Progenitor cell of endocrine pancreas (in vitro differentiated cells): ENCODE data around the gene RABL6. TPM values are rescaled to one million over a fixed set of nuclear protein-coding genes. Genes with fewer than 3 reads are reported as not detected.
"Not testable (repeated sequence)": the region's sequence is repeated elsewhere in the genome, so short reads cannot be mapped to it uniquely, and the experiment has no call there.

Experiments
- DNase-seq: peaks from one replicate; pipeline ENCODE4 v3.0.0; 2021; ENCODE audit warnings: low spot score; ENCODE audit not compliant: unreplicated experiment
- H3K27ac Mint-ChIP-seq: 2 replicates; pipeline ENCODE4 v1.8.0; 2021; ENCODE audit warnings: mild to moderate bottlenecking, moderate library complexity, mixed read lengths
- H3K27me3 Mint-ChIP-seq: 2 replicates; pipeline ENCODE4 v1.8.0; 2021; ENCODE audit warnings: mixed read lengths
- H3K36me3 Mint-ChIP-seq: 2 replicates; pipeline ENCODE4 v1.8.0; 2022; ENCODE audit warnings: mixed read lengths; ENCODE audit not compliant: insufficient read depth
- H3K4me1 Mint-ChIP-seq: 2 replicates; pipeline ENCODE4 v1.8.0; 2021; ENCODE audit warnings: low read depth, mixed read lengths
- H3K4me3 Mint-ChIP-seq: 2 replicates; pipeline ENCODE4 v1.8.0; 2021; ENCODE audit warnings: low read depth, mild to moderate bottlenecking, moderate library complexity, mixed read lengths
- H3K9me3 Mint-ChIP-seq: 2 replicates; pipeline ENCODE4 v1.8.0; 2021; ENCODE audit warnings: low read depth, mixed read lengths
- CTCF ChIP-seq: fragments of 200-600 bp; sonication (generic); IDR thresholded peaks from one replicate; pipeline ENCODE4 v1.5.0; 2021; ENCODE audit warnings: antibody characterized with exemption, mild to moderate bottlenecking; ENCODE audit not compliant: unreplicated experiment
- total RNA-seq: library from RNA; stranded (reverse); gene quantifications from 2 replicates; pipeline ENCODE4 v1.2.1, GENCODE V29; 2021

The RABL6 gene
- total RNA-seq, 1 donor from 2014 or later, result 129 TPM

GRCh38 chr9:136865041-136865767 lies 57.5 kb downstream of the RABL6 start:
- DNase-seq, result no peak
- TF ChIP-seq CTCF, result no peak
- peaks cover 12% of the 10 kb centered on the region for H3K9me3 Mint-ChIP-seq
- H3K4me1 Mint-ChIP-seq, result peaks cover 3% of the 10 kb centered on the region
- H3K4me3 Mint-ChIP-seq, result peak overlapping the region; percentile 82
- H3K27ac Mint-ChIP-seq, result peak overlapping the region; percentile 93
- H3K27me3 Mint-ChIP-seq, result no peaks in the 10 kb centered on the region
- H3K36me3 Mint-ChIP-seq, result peaks cover 15% of the 10 kb centered on the region

- Mint-ChIP-seq H3K36me3 (peaks cover 15% of the 10 kb centered on the region), H3K9me3 (peaks cover 12% of the 10 kb centered on the region), H3K4me1 (peaks cover 3% of the 10 kb centered on the region)
Measured at GRCh38 chr9:136865768-136866103, 58.0 kb downstream of the RABL6 start.

GRCh38 chr9:136866898-136867421 lies 59.2 kb downstream of the RABL6 start:
- H3K27ac Mint-ChIP-seq, H3K4me1 Mint-ChIP-seq, H3K27me3 Mint-ChIP-seq, DNase-seq: not testable (repeated sequence)
- H3K9me3 Mint-ChIP-seq, result peaks cover 12% of the 10 kb centered on the region
- H3K4me3 Mint-ChIP-seq, result peak overlapping the region; percentile 71
- H3K36me3 Mint-ChIP-seq, result peaks cover 15% of the 10 kb centered on the region

More at GRCh38 chr9:136865768-136866103, 58.0 kb downstream of the RABL6 start:
- Mint-ChIP-seq H3K4me3 (peak overlapping the region; percentile 82), H3K27me3 (no peaks in the 10 kb centered on the region), H3K27ac (no peak overlapping the region)
- DNase-seq, result no peak
- TF ChIP-seq CTCF, result no peak

GRCh38 chr9:136867480-136867879 lies 59.7 kb downstream of the RABL6 start:
- TF ChIP-seq CTCF, result no peak
- H3K27me3 Mint-ChIP-seq, result no peaks in the 10 kb centered on the region
- peaks cover 12% of the 10 kb centered on the region for H3K9me3 Mint-ChIP-seq

GRCh38 chr9:136867917-136868316 lies 60.2 kb downstream of the RABL6 start:
- Mint-ChIP-seq H3K27ac (no peak overlapping the region), H3K4me3 (peak overlapping the region; percentile 51), H3K27me3 (no peaks in the 10 kb centered on the region), H3K4me1 (peaks cover 3% of the 10 kb centered on the region), H3K9me3 (peaks cover 12% of the 10 kb centered on the region), H3K36me3 (peaks cover 15% of the 10 kb centered on the region)
- DNase-seq, result no peak
- TF ChIP-seq CTCF, result no peak

More at GRCh38 chr9:136867480-136867879, 59.7 kb downstream of the RABL6 start:
- Mint-ChIP-seq H3K4me3 (peak overlapping the region; percentile 51), H3K36me3 (peaks cover 15% of the 10 kb centered on the region), H3K27ac (no peak overlapping the region), H3K4me1 (peaks cover 3% of the 10 kb centered on the region)
- DNase-seq, result no peak

GRCh38 chr9:136868644-136869043 lies 60.9 kb downstream of the RABL6 start:
- H3K27ac Mint-ChIP-seq, result no peak overlapping the region
- DNase-seq, result no peak
- H3K27me3 Mint-ChIP-seq, result no peaks in the 10 kb centered on the region
- peak overlapping the region; percentile 50 for H3K4me3 Mint-ChIP-seq
- H3K36me3 Mint-ChIP-seq, result peaks cover 14% of the 10 kb centered on the region
- H3K4me1 Mint-ChIP-seq, result peaks cover 3% of the 10 kb centered on the region
- no peak for TF ChIP-seq CTCF
- peaks cover 12% of the 10 kb centered on the region for H3K9me3 Mint-ChIP-seq

GRCh38 chr9:136869611-136870010 lies 61.9 kb downstream of the RABL6 start:
- Mint-ChIP-seq H3K36me3 (peaks cover 12% of the 10 kb centered on the region), H3K9me3 (peaks cover 12% of the 10 kb centered on the region)
- not testable (repeated sequence) for H3K4me3 Mint-ChIP-seq, H3K27me3 Mint-ChIP-seq, H3K27ac Mint-ChIP-seq, DNase-seq, H3K4me1 Mint-ChIP-seq
